ENCODE results near the gene MAN1C1. TPM values are rescaled to one million over a fixed set of nuclear protein-coding genes. Genes with fewer than 3 reads are reported as not detected.

MAN1C1 gene
- total RNA-seq, 6 experiments from 2014 or later, result 10.7 to 38.8 (median 21.0) TPM

GRCh38 chr1:25641931-25642573, 25.5 kb downstream of the MAN1C1 start:
- intact Hi-C loops (cut with DNase I), result no loop called here
- no peak for TF ChIP-seq POLR2A (IDR thresholded peaks at IDR 0.05)
- no peak for TF ChIP-seq CTCF (IDR thresholded peaks at IDR 0.05)
- H3K9me3 ChIP-seq, result peaks cover 0 to 6% (median 0%) of the 10 kb centered on the region in 4 donors
- no peaks in the 10 kb centered on the region for H3K27me3 ChIP-seq
- peaks cover 0 to 12% (median 3%) of the 10 kb centered on the region in 4 donors for H3K4me1 ChIP-seq
- H3K4me3 ChIP-seq, result no peak overlapping the region
- no peaks in the 10 kb centered on the region for H3K36me3 ChIP-seq
- WGBS (ENCODE audit: insufficient coverage, low coverage, low lambda C conversion rate, missing lambda C conversion rate), result 34% methylated on average over 5 of the region's 8 CpGs
- DNase-seq (peak in 1 of 3 donors; percentile 57), ATAC-seq (peak; percentile 61 to 90 (median 82))
- peak overlapping the region in 1 of 3 donors; percentile 22 for H3K27ac ChIP-seq

- WGBS (ENCODE audit: insufficient coverage, low coverage, low lambda C conversion rate, missing lambda C conversion rate), result 19% methylated on average over 6 of the region's 8 CpGs
Measured at GRCh38 chr1:25642574-25643108, 26.1 kb downstream of the MAN1C1 start.

GRCh38 chr1:25643929-25644328, 27.3 kb downstream of the MAN1C1 start:
- 97% methylated on average over 7 of the region's 7 CpGs for WGBS (ENCODE audit: insufficient coverage, low coverage, low lambda C conversion rate, missing lambda C conversion rate)
- Histone ChIP-seq H3K9me3 (no peaks in the 10 kb centered on the region), H3K27me3 (no peaks in the 10 kb centered on the region), H3K36me3 (no peaks in the 10 kb centered on the region), H3K4me1 (peaks cover 0 to 12% (median 3%) of the 10 kb centered on the region in 4 donors), H3K4me3 (no peak overlapping the region), H3K27ac (no peak overlapping the region)
- intact Hi-C loops (cut with DNase I), result no loop called here
- TF ChIP-seq POLR2A (IDR thresholded peaks at IDR 0.05) (no peak), CTCF (IDR thresholded peaks at IDR 0.05) (no peak)
- DNase-seq (no peak), ATAC-seq (no peak)

More at GRCh38 chr1:25642574-25643108, 26.1 kb downstream of the MAN1C1 start:
- H3K9me3 ChIP-seq, result peaks cover 0 to 6% (median 0%) of the 10 kb centered on the region in 4 donors
- TF ChIP-seq POLR2A (IDR thresholded peaks at IDR 0.05), result no peak
- no peak for TF ChIP-seq CTCF (IDR thresholded peaks at IDR 0.05)
- intact Hi-C loops (cut with DNase I), result no loop called here
- no peaks in the 10 kb centered on the region for H3K27me3 ChIP-seq
- peak; percentile 52 to 63 (median 60) for ATAC-seq
- no peak for DNase-seq
- H3K4me1 ChIP-seq, result peaks cover 0 to 12% (median 3%) of the 10 kb centered on the region in 4 donors
- H3K36me3 ChIP-seq, result no peaks in the 10 kb centered on the region
- no peak overlapping the region for H3K4me3 ChIP-seq
- H3K27ac ChIP-seq, result peak overlapping the region in 1 of 3 donors; percentile 22

- no peaks in the 10 kb centered on the region for H3K36me3 ChIP-seq
- no peak for ATAC-seq
- intact Hi-C loops (cut with DNase I), result no loop called here
- peaks cover 0 to 17% (median 5%) of the 10 kb centered on the region in 4 donors for H3K4me1 ChIP-seq
- H3K27me3 ChIP-seq, result no peaks in the 10 kb centered on the region
- no peak for DNase-seq
- H3K27ac ChIP-seq, result no peak overlapping the region
- 80% methylated on average over 3 of the region's 4 CpGs for WGBS (ENCODE audit: insufficient coverage, low coverage, low lambda C conversion rate, missing lambda C conversion rate)
- TF ChIP-seq CTCF (IDR thresholded peaks at IDR 0.05) (no peak), POLR2A (IDR thresholded peaks at IDR 0.05) (no peak)
- no peak overlapping the region for H3K4me3 ChIP-seq
- H3K9me3 ChIP-seq, result no peaks in the 10 kb centered on the region
Measured at GRCh38 chr1:25644962-25645361, 28.4 kb downstream of the MAN1C1 start.
